Smooth muscle cell (in vitro differentiated cells): ENCODE data around the gene DDR1. TPM values are rescaled to one million over a fixed set of nuclear protein-coding genes. Genes with fewer than 3 reads are reported as not detected.

Source experiments
- DNase-seq: peaks from one replicate; lab custom pipeline; 2025; ENCODE audit not compliant: unreplicated experiment; lab: John Stamatoyannopoulos, UW
- H2AFZ ChIP-seq: fragments of 200-600 bp; sonication (generic); 2 replicates; pipeline ENCODE4 v1.6.0; 2016; ENCODE audit warnings: antibody characterized with exemption, low read depth, mild to moderate bottlenecking
- H3F3A ChIP-seq: fragments of 200-600 bp; sonication (generic); 2 replicates; pipeline ENCODE4 v1.6.0; 2017; ENCODE audit warnings: antibody characterized with exemption, low read depth
- H3K27ac ChIP-seq: fragments of 200-600 bp; sonication (generic); 2 replicates; pipeline ENCODE4 v1.5.1; 2016; ENCODE audit warnings: low read depth, mild to moderate bottlenecking
- H3K27me3 ChIP-seq: fragments of 200-600 bp; sonication (generic); 2 replicates; pipeline ENCODE4 v1.6.1; 2016; ENCODE audit warnings: low read depth, mild to moderate bottlenecking
- H3K36me3 ChIP-seq: fragments of 200-600 bp; sonication (generic); 2 replicates; pipeline ENCODE4 v1.5.1; 2016; ENCODE audit warnings: low read depth
- H3K4me1 ChIP-seq: fragments of 200-600 bp; sonication (generic); 2 replicates; pipeline ENCODE4 v1.5.1; 2016; ENCODE audit warnings: low read depth
- H3K4me2 ChIP-seq: fragments of 200-600 bp; sonication (generic); 2 replicates; pipeline ENCODE4 v1.6.0; 2016; ENCODE audit warnings: mild to moderate bottlenecking
- H3K4me3 ChIP-seq: fragments of 200-600 bp; sonication (generic); 2 replicates; pipeline ENCODE4 v1.5.1; 2016; ENCODE audit warnings: mild to moderate bottlenecking
- H3K79me2 ChIP-seq: fragments of 200-600 bp; sonication (generic); 2 replicates; pipeline ENCODE4 v1.6.0; 2016; ENCODE audit warnings: low read depth, mild to moderate bottlenecking
- H3K9ac ChIP-seq: fragments of 200-600 bp; sonication (generic); 2 replicates; pipeline ENCODE4 v1.6.0; 2016; ENCODE audit warnings: low read depth
- H3K9me3 ChIP-seq: fragments of 200-600 bp; sonication (generic); replicated peaks from 2 replicates; pipeline ENCODE4 v1.5.1; 2016; ENCODE audit warnings: low read depth
- H4K20me1 ChIP-seq: fragments of 200-600 bp; sonication (generic); 2 replicates; pipeline ENCODE4 v1.6.0; 2016; ENCODE audit warnings: low read depth
- CTCF ChIP-seq: fragments of 200-600 bp; sonication (generic); IDR thresholded peaks from 2 replicates; pipeline ENCODE4 v1.5.1; 2017; ENCODE audit warnings: borderline replicate concordance, mild to moderate bottlenecking, antibody characterized with exemption; ENCODE audit not compliant: insufficient read depth, poor library complexity, severe bottlenecking
- WGBS: methylation state at CpG from one replicate; pipeline ENCODE4 v1.1.7; 2016; ENCODE audit warnings: low lambda C conversion rate; 5-methylcytosine and 5-hydroxymethylcytosine counted together
- polyA plus RNA-seq: library from polyadenylated mRNA; unstranded; fragments of >200 nt; fragmentation: Nextera tagmentation; extraction: Ambion mirVana; gene quantifications from 2 replicates; pipeline ENCODE4 v1.2.1, GENCODE V29; 2016
- total RNA-seq: library from RNA; depleted of rRNA; stranded (reverse); fragments of >200 nt; gene quantifications from 2 replicates; pipeline ENCODE4 v1.2.3, GENCODE V29; 2014

DDR1 gene
- total and polyA plus RNA-seq, 2 experiments from 2014 or later: 23.8 to 82.6 TPM

GRCh38 chr6:30840084-30840934, 44.0 kb upstream of the DDR1 start:
- no peak overlapping the region for H3K4me2 ChIP-seq
- H2AFZ ChIP-seq: no peak overlapping the region
- H3K36me3 ChIP-seq: no peaks in the 10 kb centered on the region
- H3K4me1 ChIP-seq: peaks cover 13% of the 10 kb centered on the region
- no peaks in the 10 kb centered on the region for H4K20me1 ChIP-seq
- H3K27ac ChIP-seq: no peak overlapping the region
- H3K9me3 ChIP-seq: no peaks in the 10 kb centered on the region
- H3K27me3 ChIP-seq: no peaks in the 10 kb centered on the region
- no peaks in the 10 kb centered on the region for H3F3A ChIP-seq
- DNase-seq: no peak
- WGBS: 85% methylated on average over 9 of the region's 9 CpGs
- no peak for TF ChIP-seq CTCF
- no peak overlapping the region for H3K9ac ChIP-seq
- H3K4me3 ChIP-seq: no peak overlapping the region
- no peaks in the 10 kb centered on the region for H3K79me2 ChIP-seq

GRCh38 chr6:30840935-30841643, 43.2 kb upstream of the DDR1 start:
- TF ChIP-seq CTCF: no peak
- H4K20me1 ChIP-seq: no peaks in the 10 kb centered on the region
- H3K4me1 ChIP-seq: peaks cover 13% of the 10 kb centered on the region
- H3K27me3 ChIP-seq: no peaks in the 10 kb centered on the region
- H3K9ac ChIP-seq: no peak overlapping the region
- no peak for DNase-seq
- no peaks in the 10 kb centered on the region for H3F3A ChIP-seq
- H3K9me3 ChIP-seq: no peaks in the 10 kb centered on the region
- H3K4me2 ChIP-seq: no peak overlapping the region
- H2AFZ ChIP-seq: no peak overlapping the region
- H3K79me2 ChIP-seq: no peaks in the 10 kb centered on the region
- no peak overlapping the region for H3K4me3 ChIP-seq
- H3K36me3 ChIP-seq: no peaks in the 10 kb centered on the region
- WGBS: 94% methylated on average over 4 of the region's 4 CpGs
- H3K27ac ChIP-seq: no peak overlapping the region

- H3K4me3 ChIP-seq: no peak overlapping the region
- no peaks in the 10 kb centered on the region for H3K27me3 ChIP-seq
- no peak overlapping the region for H2AFZ ChIP-seq
- H3K9ac ChIP-seq: no peak overlapping the region
- DNase-seq: no peak
- peaks cover 14% of the 10 kb centered on the region for H3K4me1 ChIP-seq
- peak overlapping the region; percentile 6 for H3K4me2 ChIP-seq
- no peaks in the 10 kb centered on the region for H4K20me1 ChIP-seq
- no peaks in the 10 kb centered on the region for H3K9me3 ChIP-seq
- no peaks in the 10 kb centered on the region for H3K79me2 ChIP-seq
- WGBS: 53% methylated on average over 6 of the region's 6 CpGs
- H3F3A ChIP-seq: no peaks in the 10 kb centered on the region
- TF ChIP-seq CTCF: no peak
- H3K27ac ChIP-seq: no peak overlapping the region
- H3K36me3 ChIP-seq: no peaks in the 10 kb centered on the region
Measured at GRCh38 chr6:30841644-30842504, 42.4 kb upstream of the DDR1 start.
